Measurements from ENCODE around the gene FARSB. TPM values are rescaled to one million over a fixed set of nuclear protein-coding genes. Genes with fewer than 3 reads are reported as not detected.

Gene FARSB
- total RNA-seq, 1 donor from 2014 or later = 23.1 TPM

GRCh38 chr2:222577341-222577740 lies 78.6 kb downstream of the FARSB start:
- Mint-ChIP-seq H3K4me1 (ENCODE audit: low read depth, unreplicated experiment) (peaks cover 27% of the 10 kb centered on the region), H3K9me3 (ENCODE audit: unreplicated experiment) (no peaks in the 10 kb centered on the region), H3K4me3 (ENCODE audit: unreplicated experiment) (no peak overlapping the region), H3K27me3 (ENCODE audit: low read depth, unreplicated experiment) (no peaks in the 10 kb centered on the region), H3K36me3 (ENCODE audit: low read depth, unreplicated experiment) (peaks cover under 1% of the 10 kb centered on the region), H3K27ac (ENCODE audit: unreplicated experiment) (no peak overlapping the region)
- Histone ChIP-seq H3K4me1 (ENCODE audit: insufficient read depth, low read length) (peaks cover 7% of the 10 kb centered on the region), H3K79me2 (ENCODE audit: insufficient read depth, low read length) (peaks cover 9% of the 10 kb centered on the region), H3K36me3 (ENCODE audit: insufficient read depth, low read length) (peaks cover 3% of the 10 kb centered on the region), H3K4me3 (ENCODE audit: insufficient read depth, low read depth, low read length) (no peak overlapping the region), H2AFZ (ENCODE audit: low read depth, low read length) (no peak overlapping the region), H3K9ac (ENCODE audit: low read length) (no peak overlapping the region), H4K20me1 (ENCODE audit: insufficient read depth, low read length) (peaks cover 17% of the 10 kb centered on the region), H3K27ac (ENCODE audit: low read depth, low read length) (no peak overlapping the region), H3K9me3 (ENCODE audit: insufficient read depth, low read depth, low read length) (no peaks in the 10 kb centered on the region), H3K4me2 (ENCODE audit: low read length) (no peak overlapping the region), H3K27me3 (ENCODE audit: insufficient read depth, low read length) (no peaks in the 10 kb centered on the region)
- FAIRE-seq = no peak
- no peak for TF ChIP-seq EZH2 (IDR thresholded peaks at IDR 0.05; ENCODE audit: insufficient read depth, low read length)
- no peak for TF ChIP-seq CTCF (IDR thresholded peaks at IDR 0.05; ENCODE audit: insufficient read depth, low read depth, low read length)
- no peak for DNase-seq (ENCODE audit: low read depth)

GRCh38 chr2:222576171-222577081 lies 79.5 kb downstream of the FARSB start:
- H3K4me1 ChIP-seq (ENCODE audit: insufficient read depth, low read length) = peaks cover 7% of the 10 kb centered on the region
- no peak overlapping the region for H2AFZ ChIP-seq (ENCODE audit: low read depth, low read length)
- H4K20me1 ChIP-seq (ENCODE audit: insufficient read depth, low read length) = peaks cover 17% of the 10 kb centered on the region
- no peaks in the 10 kb centered on the region for H3K9me3 ChIP-seq (ENCODE audit: insufficient read depth, low read depth, low read length)
- no peaks in the 10 kb centered on the region for H3K9me3 Mint-ChIP-seq (ENCODE audit: unreplicated experiment)
- no peak for DNase-seq (ENCODE audit: low read depth)
- H3K36me3 ChIP-seq (ENCODE audit: insufficient read depth, low read length) = peaks cover under 1% of the 10 kb centered on the region
- no peak for FAIRE-seq
- no peak overlapping the region for H3K27ac ChIP-seq (ENCODE audit: low read depth, low read length)
- H3K27ac Mint-ChIP-seq (ENCODE audit: unreplicated experiment) = no peak overlapping the region
- no peak overlapping the region for H3K4me3 Mint-ChIP-seq (ENCODE audit: unreplicated experiment)
- H3K79me2 ChIP-seq (ENCODE audit: insufficient read depth, low read length) = peaks cover 2% of the 10 kb centered on the region
- H3K9ac ChIP-seq (ENCODE audit: low read length) = no peak overlapping the region
- H3K36me3 Mint-ChIP-seq (ENCODE audit: low read depth, unreplicated experiment) = peaks cover 3% of the 10 kb centered on the region
- H3K27me3 Mint-ChIP-seq (ENCODE audit: low read depth, unreplicated experiment) = no peaks in the 10 kb centered on the region
- no peak overlapping the region for H3K4me2 ChIP-seq (ENCODE audit: low read length)
- H3K4me3 ChIP-seq (ENCODE audit: insufficient read depth, low read depth, low read length) = no peak overlapping the region
- TF ChIP-seq CTCF (IDR thresholded peaks at IDR 0.05; ENCODE audit: insufficient read depth, low read depth, low read length) (no peak), EZH2 (IDR thresholded peaks at IDR 0.05; ENCODE audit: insufficient read depth, low read length) (no peak)
- H3K27me3 ChIP-seq (ENCODE audit: insufficient read depth, low read length) = no peaks in the 10 kb centered on the region
- H3K4me1 Mint-ChIP-seq (ENCODE audit: low read depth, unreplicated experiment) = peaks cover 35% of the 10 kb centered on the region

- no peak overlapping the region for H3K27ac ChIP-seq (ENCODE audit: low read depth, low read length)
- peaks cover 2% of the 10 kb centered on the region for H3K79me2 ChIP-seq (ENCODE audit: insufficient read depth, low read length)
- no peaks in the 10 kb centered on the region for H3K27me3 Mint-ChIP-seq (ENCODE audit: low read depth, unreplicated experiment)
- H3K27me3 ChIP-seq (ENCODE audit: insufficient read depth, low read length) = no peaks in the 10 kb centered on the region
- no peaks in the 10 kb centered on the region for H3K9me3 Mint-ChIP-seq (ENCODE audit: unreplicated experiment)
- FAIRE-seq = no peak
- no peaks in the 10 kb centered on the region for H3K9me3 ChIP-seq (ENCODE audit: insufficient read depth, low read depth, low read length)
- H3K4me3 ChIP-seq (ENCODE audit: insufficient read depth, low read depth, low read length) = no peak overlapping the region
- no peak overlapping the region for H3K4me2 ChIP-seq (ENCODE audit: low read length)
- no peaks in the 10 kb centered on the region for H3K36me3 ChIP-seq (ENCODE audit: insufficient read depth, low read length)
- H3K9ac ChIP-seq (ENCODE audit: low read length) = no peak overlapping the region
- H2AFZ ChIP-seq (ENCODE audit: low read depth, low read length) = no peak overlapping the region
- no peak overlapping the region for H3K27ac Mint-ChIP-seq (ENCODE audit: unreplicated experiment)
- peaks cover 32% of the 10 kb centered on the region for H3K4me1 Mint-ChIP-seq (ENCODE audit: low read depth, unreplicated experiment)
- no peak for TF ChIP-seq CTCF (IDR thresholded peaks at IDR 0.05; ENCODE audit: insufficient read depth, low read depth, low read length)
- no peak for TF ChIP-seq EZH2 (IDR thresholded peaks at IDR 0.05; ENCODE audit: insufficient read depth, low read length)
- DNase-seq (ENCODE audit: low read depth) = no peak
- H3K4me1 ChIP-seq (ENCODE audit: insufficient read depth, low read length) = peaks cover 7% of the 10 kb centered on the region
- no peak overlapping the region for H3K4me3 Mint-ChIP-seq (ENCODE audit: unreplicated experiment)
- H3K36me3 Mint-ChIP-seq (ENCODE audit: low read depth, unreplicated experiment) = peaks cover 3% of the 10 kb centered on the region
- H4K20me1 ChIP-seq (ENCODE audit: insufficient read depth, low read length) = peaks cover 13% of the 10 kb centered on the region
Observed at GRCh38 chr2:222575618-222576017, 80.3 kb downstream of the FARSB start.
